Activated CD4-positive, alpha-beta memory T cell treated with anti-CD3 and anti-CD28 coated beads for 36 hours (primary cell): ENCODE data around the gene GPD2. TPM values are rescaled to one million over a fixed set of nuclear protein-coding genes. Genes with fewer than 3 reads are reported as not detected.

Experiments
- CTCF ChIA-PET: fragments of 350-600 bp; sonication (Branson Sonifier 250); formaldehyde crosslinking; loops from one replicate; lab custom pipeline; 2021; ENCODE audit warnings: antibody characterized with exemption, inconsistent platforms; lab: Charles Lee
- POLR2A ChIA-PET: fragments of 350-600 bp; sonication (Branson Sonifier 250); formaldehyde crosslinking; loops from one replicate; lab custom pipeline; 2021; ENCODE audit warnings: antibody characterized with exemption; lab: Charles Lee
- DNase-seq: peaks from one replicate; pipeline ENCODE4 v3.0.0-alpha.2; 2020
- H3K27ac Mint-ChIP-seq: one replicate; pipeline ENCODE4 v1.8.0; 2021; ENCODE audit warnings: mixed read lengths
- H3K27me3 Mint-ChIP-seq: one replicate; pipeline ENCODE4 v1.8.0; 2021; ENCODE audit warnings: mixed read lengths
- H3K36me3 Mint-ChIP-seq: one replicate; pipeline ENCODE4 v1.8.0; 2021; ENCODE audit warnings: mixed read lengths
- H3K4me1 Mint-ChIP-seq: one replicate; pipeline ENCODE4 v1.8.0; 2021; ENCODE audit warnings: low read depth, mixed read lengths
- H3K4me3 Mint-ChIP-seq: one replicate; pipeline ENCODE4 v1.8.0; 2021; ENCODE audit warnings: mild to moderate bottlenecking, mixed read lengths
- H3K9me3 Mint-ChIP-seq: one replicate; pipeline ENCODE4 v1.8.0; 2021; ENCODE audit warnings: mixed read lengths
- intact Hi-C: fragments of 100-400 bp; cut with micrococcal nuclease; formaldehyde crosslinking; loops from one replicate; pipeline ENCODE4 v1.15.1; 2023
- total RNA-seq, 2 experiments: library from RNA; stranded (reverse); gene quantifications; one replicate each; pipeline ENCODE4 v1.2.3, GENCODE V29; 2021

GPD2 gene
- total RNA-seq, 2 experiments from 2014 or later = 27.3 to 28.6 TPM

GRCh38 chr2:156540706-156541105 lies 104.5 kb downstream of the GPD2 start:
- H3K9me3 Mint-ChIP-seq = no peaks in the 10 kb centered on the region
- H3K27ac Mint-ChIP-seq = no peak overlapping the region
- H3K4me1 Mint-ChIP-seq = peaks cover 24% of the 10 kb centered on the region
- H3K36me3 Mint-ChIP-seq = peaks cover 5% of the 10 kb centered on the region
- no peak for DNase-seq
- intact Hi-C loops = no loop called here
- no peaks in the 10 kb centered on the region for H3K27me3 Mint-ChIP-seq
- ChIA-PET CTCF (no interaction called here), POLR2A (no interaction called here)
- H3K4me3 Mint-ChIP-seq = no peak overlapping the region

GRCh38 chr2:156541229-156541628 lies 105.0 kb downstream of the GPD2 start:
- H3K27ac Mint-ChIP-seq = no peak overlapping the region
- CTCF ChIA-PET = interaction anchor here (0.8 kb wide), 1 partner anchor 206 kb away, joined by 3 read pairs; no protein-coding TSS in a partner anchor
- no peaks in the 10 kb centered on the region for H3K9me3 Mint-ChIP-seq
- no peak overlapping the region for H3K4me3 Mint-ChIP-seq
- POLR2A ChIA-PET = no interaction called here
- H3K4me1 Mint-ChIP-seq = peaks cover 24% of the 10 kb centered on the region
- H3K27me3 Mint-ChIP-seq = no peaks in the 10 kb centered on the region
- intact Hi-C loops = no loop called here
- peaks cover 5% of the 10 kb centered on the region for H3K36me3 Mint-ChIP-seq
- DNase-seq = no peak

- ChIA-PET CTCF (interaction anchor here (0.8 kb wide), 1 partner anchor 207 kb away, joined by 3 read pairs; no protein-coding TSS in a partner anchor), POLR2A (no interaction called here)
- Mint-ChIP-seq H3K4me3 (no peak overlapping the region), H3K36me3 (peaks cover 5% of the 10 kb centered on the region), H3K4me1 (peaks cover 22% of the 10 kb centered on the region), H3K27ac (no peak overlapping the region), H3K27me3 (no peaks in the 10 kb centered on the region), H3K9me3 (no peaks in the 10 kb centered on the region)
- intact Hi-C loops = no loop called here
- no peak for DNase-seq
Observed at GRCh38 chr2:156541706-156542105, 105.5 kb downstream of the GPD2 start.

GRCh38 chr2:156548413-156548812 lies 112.2 kb downstream of the GPD2 start:
- POLR2A ChIA-PET = no interaction called here

GRCh38 chr2:156553714-156554442 lies 117.7 kb downstream of the GPD2 start:
- CTCF ChIA-PET = no interaction called here
- Mint-ChIP-seq H3K27me3 (no peaks in the 10 kb centered on the region), H3K9me3 (no peaks in the 10 kb centered on the region), H3K27ac (no peak overlapping the region), H3K4me3 (no peak overlapping the region), H3K36me3 (peaks cover 17% of the 10 kb centered on the region), H3K4me1 (peaks cover 2% of the 10 kb centered on the region)
- no peak for DNase-seq
- intact Hi-C loops = no loop called here
- POLR2A ChIA-PET = no interaction called here

More at GRCh38 chr2:156548413-156548812, 112.2 kb downstream of the GPD2 start:
- Mint-ChIP-seq H3K27ac (no peak overlapping the region), H3K9me3 (no peaks in the 10 kb centered on the region), H3K36me3 (peaks cover 4% of the 10 kb centered on the region), H3K4me3 (no peak overlapping the region), H3K27me3 (no peaks in the 10 kb centered on the region), H3K4me1 (peaks cover under 1% of the 10 kb centered on the region)
- intact Hi-C loops = no loop called here
- DNase-seq = no peak
- CTCF ChIA-PET = no interaction called here

DNA sequence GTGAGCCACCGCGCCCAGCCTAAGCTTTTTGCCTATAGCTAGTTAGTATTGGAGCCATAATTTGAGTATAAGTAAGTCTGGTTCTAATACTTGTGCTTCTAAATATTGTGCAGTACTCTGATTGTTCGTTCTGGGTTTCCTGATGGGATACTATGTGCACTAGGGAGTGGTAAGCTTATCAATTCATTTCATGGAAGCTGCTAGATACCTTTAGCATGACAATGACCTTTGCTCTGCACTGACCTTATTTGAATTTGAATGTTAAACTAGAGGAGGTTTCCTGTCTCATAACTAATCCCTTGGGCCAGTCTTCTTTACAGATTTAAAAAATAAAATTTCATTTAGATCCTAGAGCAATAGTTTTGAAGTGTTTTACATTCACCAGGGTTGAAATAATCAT lies 125.1 kb downstream of the GPD2 start:
- no peaks in the 10 kb centered on the region for H3K9me3 Mint-ChIP-seq
- no peaks in the 10 kb centered on the region for H3K27me3 Mint-ChIP-seq
- DNase-seq = no peak
- intact Hi-C loops = no loop called here
- no peak overlapping the region for H3K4me3 Mint-ChIP-seq
- CTCF ChIA-PET = interaction anchor here (1.4 kb wide), 1 partner anchor 28 kb away, joined by 3 read pairs; no protein-coding TSS in a partner anchor
- POLR2A ChIA-PET = no interaction called here
- H3K4me1 Mint-ChIP-seq = peaks cover 4% of the 10 kb centered on the region
- peaks cover 14% of the 10 kb centered on the region for H3K36me3 Mint-ChIP-seq
- H3K27ac Mint-ChIP-seq = no peak overlapping the region

DNA sequence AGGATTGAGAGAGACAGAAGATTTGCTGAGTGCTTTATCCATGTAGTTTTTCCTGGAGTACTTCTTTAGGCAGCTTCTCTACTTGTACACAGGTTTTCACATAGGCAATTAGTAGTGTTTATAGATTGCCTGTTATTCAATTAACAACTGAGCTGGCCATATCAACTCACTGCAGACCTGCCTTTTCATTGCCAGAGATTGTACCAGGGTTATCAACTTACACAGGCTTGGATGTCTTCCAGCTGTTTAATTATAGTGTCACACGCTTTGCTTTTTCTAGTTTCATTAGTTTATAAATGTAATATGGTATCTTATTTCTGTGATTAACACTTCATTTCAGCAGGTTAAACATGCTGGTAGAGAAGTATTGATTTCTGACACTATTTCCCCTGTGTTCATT lies 125.9 kb downstream of the GPD2 start:
- H3K4me1 Mint-ChIP-seq = peaks cover 4% of the 10 kb centered on the region
- intact Hi-C loops = no loop called here
- no peak for DNase-seq
- POLR2A ChIA-PET = no interaction called here
- H3K36me3 Mint-ChIP-seq = peaks cover 14% of the 10 kb centered on the region
- H3K27me3 Mint-ChIP-seq = no peaks in the 10 kb centered on the region
- H3K9me3 Mint-ChIP-seq = no peaks in the 10 kb centered on the region
- no peak overlapping the region for H3K27ac Mint-ChIP-seq
- CTCF ChIA-PET = no interaction called here
- no peak overlapping the region for H3K4me3 Mint-ChIP-seq

- intact Hi-C loops = no loop called here
- no peak for DNase-seq
- peaks cover 4% of the 10 kb centered on the region for H3K4me1 Mint-ChIP-seq
Observed at GRCh38 chr2:156563994-156564753, 128.0 kb downstream of the GPD2 start.

GRCh38 chr2:156565066-156565710 lies 129.0 kb downstream of the GPD2 start:
- ChIA-PET POLR2A (no interaction called here), CTCF (no interaction called here)
- no peak for DNase-seq
- no peak overlapping the region for H3K4me3 Mint-ChIP-seq
- H3K27ac Mint-ChIP-seq = no peak overlapping the region
- H3K27me3 Mint-ChIP-seq = no peaks in the 10 kb centered on the region
- H3K9me3 Mint-ChIP-seq = no peaks in the 10 kb centered on the region
- peaks cover 4% of the 10 kb centered on the region for H3K36me3 Mint-ChIP-seq
- peaks cover 4% of the 10 kb centered on the region for H3K4me1 Mint-ChIP-seq
- intact Hi-C loops = no loop called here

More at GRCh38 chr2:156563994-156564753, 128.0 kb downstream of the GPD2 start:
- Mint-ChIP-seq H3K27ac (no peak overlapping the region), H3K4me3 (no peak overlapping the region), H3K36me3 (no peaks in the 10 kb centered on the region), H3K9me3 (no peaks in the 10 kb centered on the region), H3K27me3 (no peaks in the 10 kb centered on the region)
- ChIA-PET POLR2A (no interaction called here), CTCF (no interaction called here)

- H3K4me1 Mint-ChIP-seq = peaks cover 11% of the 10 kb centered on the region
- no peak for DNase-seq
- intact Hi-C loops = no loop called here
- CTCF ChIA-PET = interaction anchor here (1.6 kb wide), 1 partner anchor 238 kb away, joined by 6 read pairs; no protein-coding TSS in a partner anchor
- peaks cover 14% of the 10 kb centered on the region for H3K36me3 Mint-ChIP-seq
- H3K4me3 Mint-ChIP-seq = no peak overlapping the region
- no peaks in the 10 kb centered on the region for H3K9me3 Mint-ChIP-seq
- H3K27ac Mint-ChIP-seq = no peak overlapping the region
- no peaks in the 10 kb centered on the region for H3K27me3 Mint-ChIP-seq
- POLR2A ChIA-PET = no interaction called here
Observed at GRCh38 chr2:156573710-156574109, 137.5 kb downstream of the GPD2 start.

DNA sequence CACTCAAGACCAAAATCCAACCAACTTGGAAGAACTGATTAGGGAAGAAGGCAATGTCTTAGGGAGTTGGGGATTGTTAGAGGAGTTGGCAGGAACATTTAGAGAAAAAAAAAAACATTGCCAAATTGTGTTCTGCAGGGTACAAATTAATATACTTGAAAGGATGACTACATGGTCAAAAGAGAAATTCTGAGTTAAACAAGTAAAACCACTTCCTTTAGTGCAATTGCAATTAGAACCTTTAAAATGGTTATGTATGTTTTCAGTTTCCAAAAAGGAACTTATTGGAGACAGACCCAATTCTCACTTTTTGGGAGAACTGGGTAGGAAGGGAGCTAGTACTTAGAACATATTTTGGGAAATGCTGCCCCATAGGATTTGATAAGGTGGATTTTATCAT lies 137.9 kb downstream of the GPD2 start:
- H3K27me3 Mint-ChIP-seq = no peaks in the 10 kb centered on the region
- ChIA-PET POLR2A (no interaction called here), CTCF (interaction anchor here (1.6 kb wide), 1 partner anchor 239 kb away, joined by 6 read pairs; no protein-coding TSS in a partner anchor)
- intact Hi-C loops = no loop called here
- H3K36me3 Mint-ChIP-seq = peaks cover 14% of the 10 kb centered on the region
- peaks cover 11% of the 10 kb centered on the region for H3K4me1 Mint-ChIP-seq
- DNase-seq = no peak
- H3K27ac Mint-ChIP-seq = no peak overlapping the region
- H3K9me3 Mint-ChIP-seq = no peaks in the 10 kb centered on the region
- H3K4me3 Mint-ChIP-seq = no peak overlapping the region

DNA sequence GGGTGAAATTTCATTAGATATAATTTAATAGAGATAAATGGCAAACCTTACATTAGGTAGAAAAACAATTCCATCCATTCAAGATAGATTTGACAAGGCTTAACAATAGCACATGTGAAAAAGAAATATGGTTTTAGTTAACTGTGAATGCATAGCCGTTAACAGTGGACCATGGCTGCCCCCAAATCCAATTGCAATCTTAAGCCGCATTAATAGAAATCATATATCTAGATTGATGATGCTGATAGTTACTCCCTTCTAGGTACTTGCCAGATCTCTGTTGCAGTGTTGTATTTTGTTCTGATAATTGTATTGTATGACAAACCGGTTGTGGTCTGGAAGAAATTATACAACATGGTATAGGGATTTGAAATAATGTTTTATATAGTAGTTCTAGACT lies 139.8 kb downstream of the GPD2 start:
- H3K4me3 Mint-ChIP-seq = no peak overlapping the region
- no peak overlapping the region for H3K27ac Mint-ChIP-seq
- no peaks in the 10 kb centered on the region for H3K27me3 Mint-ChIP-seq
- H3K36me3 Mint-ChIP-seq = peaks cover 5% of the 10 kb centered on the region
- DNase-seq = no peak
- peaks cover 19% of the 10 kb centered on the region for H3K4me1 Mint-ChIP-seq
- H3K9me3 Mint-ChIP-seq = no peaks in the 10 kb centered on the region
- POLR2A ChIA-PET = no interaction called here
- intact Hi-C loops = no loop called here
- CTCF ChIA-PET = no interaction called here
